Measurements from ENCODE around the gene CADM1.

GRCh38 chr11:115316696-115317095 lies 187.5 kb downstream of the CADM1 start:
- TF ChIP-seq, protein P1, sequence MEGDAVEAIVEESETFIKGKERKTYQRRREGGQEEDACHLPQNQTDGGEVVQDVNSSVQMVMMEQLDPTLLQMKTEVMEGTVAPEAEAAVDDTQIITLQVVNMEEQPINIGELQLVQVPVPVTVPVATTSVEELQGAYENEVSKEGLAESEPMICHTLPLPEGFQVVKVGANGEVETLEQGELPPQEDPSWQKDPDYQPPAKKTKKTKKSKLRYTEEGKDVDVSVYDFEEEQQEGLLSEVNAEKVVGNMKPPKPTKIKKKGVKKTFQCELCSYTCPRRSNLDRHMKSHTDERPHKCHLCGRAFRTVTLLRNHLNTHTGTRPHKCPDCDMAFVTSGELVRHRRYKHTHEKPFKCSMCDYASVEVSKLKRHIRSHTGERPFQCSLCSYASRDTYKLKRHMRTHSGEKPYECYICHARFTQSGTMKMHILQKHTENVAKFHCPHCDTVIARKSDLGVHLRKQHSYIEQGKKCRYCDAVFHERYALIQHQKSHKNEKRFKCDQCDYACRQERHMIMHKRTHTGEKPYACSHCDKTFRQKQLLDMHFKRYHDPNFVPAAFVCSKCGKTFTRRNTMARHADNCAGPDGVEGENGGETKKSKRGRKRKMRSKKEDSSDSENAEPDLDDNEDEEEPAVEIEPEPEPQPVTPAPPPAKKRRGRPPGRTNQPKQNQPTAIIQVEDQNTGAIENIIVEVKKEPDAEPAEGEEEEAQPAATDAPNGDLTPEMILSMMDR (IDR thresholded peaks at IDR 0.05; ENCODE audit: low read length): no peak
- no peak for TF ChIP-seq EZH2 (optimal IDR thresholded peaks at IDR 0.05; ENCODE audit: low read depth, low read length)
